Mesodermal cell (in vitro differentiated cells): Measurements from ENCODE around the gene PARP6.
A peak's percentile ranks its signal among the peaks of the same experiment; 100 is the strongest.

Source experiments
- H3K27ac ChIP-seq: 2 replicates; pipeline ENCODE4 v1.7.0; 2013; ENCODE audit warnings: mild to moderate bottlenecking, low read depth, low read length, moderate library complexity; ENCODE audit not compliant: severe bottlenecking
- H3K36me3 ChIP-seq: 2 replicates; pipeline ENCODE4 v1.7.1; 2013; ENCODE audit warnings: mild to moderate bottlenecking, low read length, moderate library complexity; ENCODE audit not compliant: control insufficient read depth, insufficient read depth
- H3K4me1 ChIP-seq: one replicate; pipeline ENCODE4 v1.7.1; 2013; ENCODE audit warnings: mild to moderate bottlenecking, low read length; ENCODE audit not compliant: insufficient read depth, control insufficient read depth, poor library complexity, severe bottlenecking
- H3K4me3 ChIP-seq: 2 replicates; pipeline ENCODE4 v1.7.0; 2013; ENCODE audit warnings: low read length, control low read depth, mild to moderate bottlenecking; ENCODE audit not compliant: insufficient read depth, poor library complexity, severe bottlenecking; ENCODE audit errors: extremely low read depth
- H3K9me3 ChIP-seq: 2 replicates; pipeline ENCODE4 v1.7.1; 2013; ENCODE audit warnings: mild to moderate bottlenecking, low read length, moderate library complexity; ENCODE audit not compliant: control insufficient read depth
- WGBS, 2 experiments: methylation state at CpG; one replicate each; pipeline ENCODE4 v1.1.5; 2013; ENCODE audit warnings: missing lambda C conversion rate in 2 of 2; ENCODE audit not compliant: insufficient coverage in 2 of 2; 5-methylcytosine and 5-hydroxymethylcytosine counted together

Gene PARP6

DNA sequence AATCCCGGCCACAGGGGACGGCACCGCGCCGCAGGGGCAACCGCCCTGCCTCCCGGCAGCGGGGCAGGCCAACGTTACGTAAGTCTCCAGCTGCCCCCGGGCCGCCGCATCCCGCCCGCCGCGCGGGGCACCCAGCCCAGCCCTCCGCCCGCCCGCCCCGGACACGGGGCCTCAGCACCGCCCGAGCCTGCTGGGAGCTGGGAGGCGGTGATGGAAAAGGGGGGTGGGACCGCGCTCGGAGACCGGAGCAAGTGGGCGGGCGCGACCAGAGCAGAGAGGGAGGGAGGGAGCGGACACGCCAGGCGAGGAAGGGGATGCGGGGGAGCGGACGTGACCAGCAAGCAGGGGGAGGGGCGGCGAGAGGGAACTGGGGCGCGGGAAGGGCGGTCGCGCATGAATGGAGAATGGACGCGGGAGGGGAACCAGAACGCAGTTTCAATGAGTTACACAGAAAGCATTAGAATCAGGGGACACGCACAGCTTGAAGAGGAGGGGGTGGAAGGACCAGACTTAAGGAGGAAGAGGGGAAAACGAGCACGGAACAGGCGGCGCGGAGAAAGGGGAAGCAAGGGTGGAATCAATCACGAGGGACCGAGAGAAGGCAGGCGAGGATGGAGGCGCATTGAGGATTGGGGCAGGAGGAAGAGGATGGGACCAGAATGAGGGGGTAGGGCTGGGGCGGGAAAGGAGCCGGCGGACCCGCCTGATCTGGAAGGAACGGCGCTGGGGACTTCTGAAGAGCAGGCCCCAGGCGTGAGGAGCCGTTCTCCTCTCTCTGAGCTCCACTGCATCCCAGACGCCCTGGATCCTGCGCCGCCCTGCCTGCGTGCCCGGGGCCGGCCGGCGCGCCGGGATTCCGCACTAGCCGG is 41.9 kb downstream of the PARP6 start:
- WGBS, 2 experiments, result 0 to 1% methylated on average over 49 to 71 of the region's 79 CpGs
- H3K9me3 ChIP-seq, result no peaks in the 10 kb centered on the region
- H3K4me1 ChIP-seq, result peaks cover 39% of the 10 kb centered on the region
- peak overlapping the region; percentile 96 for H3K4me3 ChIP-seq
- H3K27ac ChIP-seq, result peak overlapping the region; percentile 89
- peaks cover 17% of the 10 kb centered on the region for H3K36me3 ChIP-seq

DNA sequence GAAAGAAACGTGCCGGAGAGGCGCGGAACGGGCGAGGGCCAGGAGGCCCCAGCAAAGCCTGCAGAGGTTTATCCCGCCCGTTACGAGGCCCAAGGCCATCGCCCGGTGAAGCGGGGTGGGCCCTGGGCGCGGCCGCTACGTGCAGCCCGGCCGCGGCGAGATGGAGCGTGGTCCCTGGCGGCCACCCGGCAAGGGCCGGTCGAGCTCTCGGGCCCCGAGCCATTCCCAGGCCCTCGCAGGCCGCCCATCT is 42.5 kb downstream of the PARP6 start:
- no peaks in the 10 kb centered on the region for H3K9me3 ChIP-seq
- H3K36me3 ChIP-seq, result peaks cover 21% of the 10 kb centered on the region
- peak overlapping the region; percentile 96 for H3K4me3 ChIP-seq
- peak overlapping the region; percentile 82 for H3K27ac ChIP-seq
- H3K4me1 ChIP-seq, result peaks cover 34% of the 10 kb centered on the region
- WGBS, 2 experiments, result 0 to 1% methylated on average over 23 to 29 of the region's 29 CpGs

DNA sequence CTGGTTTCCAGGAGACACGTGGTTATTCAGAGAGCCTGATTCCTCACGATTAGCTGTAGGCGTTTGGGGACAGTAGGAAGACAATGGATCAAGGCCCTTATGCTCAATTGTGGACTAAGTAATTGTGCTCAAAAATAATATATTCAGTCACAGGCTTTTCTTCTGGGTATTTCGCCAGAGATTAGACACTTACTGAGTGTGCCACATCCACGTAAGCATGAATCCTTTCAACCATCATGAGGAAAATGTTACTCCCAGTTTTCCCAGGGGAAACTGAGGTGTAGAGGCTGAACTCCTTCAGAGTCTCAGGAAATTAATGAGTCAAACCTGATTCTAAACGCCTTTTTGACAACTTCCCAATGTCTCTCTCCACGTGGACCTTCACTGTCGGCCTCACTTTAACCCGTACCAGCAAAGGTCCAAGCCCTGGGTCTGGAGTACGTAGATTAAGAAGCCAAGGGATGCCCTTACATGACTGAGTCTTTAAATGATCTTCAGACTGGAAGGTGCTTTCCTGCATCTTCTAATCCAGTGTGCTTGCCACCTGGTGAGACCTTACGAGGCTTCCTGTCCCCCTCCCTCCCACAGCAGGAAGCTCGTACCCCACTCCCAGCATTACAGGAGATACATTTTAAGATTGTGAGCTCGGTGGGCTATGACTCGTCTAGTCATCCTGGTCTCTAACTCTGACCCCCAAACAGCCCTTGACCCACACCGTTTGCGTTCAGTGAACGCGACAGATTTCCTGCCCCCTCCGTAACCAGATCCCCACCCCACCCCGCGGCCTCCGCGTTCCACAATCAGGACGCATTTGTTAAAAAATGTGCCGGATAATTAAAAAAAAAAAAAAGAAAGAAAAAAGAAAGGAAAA is 43.0 kb downstream of the PARP6 start:
- Histone ChIP-seq H3K36me3 (peaks cover 24% of the 10 kb centered on the region), H3K27ac (peak overlapping the region; percentile 82), H3K4me3 (peak overlapping the region; percentile 96), H3K9me3 (no peaks in the 10 kb centered on the region), H3K4me1 (peaks cover 37% of the 10 kb centered on the region)
- 9 to 13% methylated on average over 6 to 8 of the region's 25 CpGs for WGBS, 2 experiments

DNA sequence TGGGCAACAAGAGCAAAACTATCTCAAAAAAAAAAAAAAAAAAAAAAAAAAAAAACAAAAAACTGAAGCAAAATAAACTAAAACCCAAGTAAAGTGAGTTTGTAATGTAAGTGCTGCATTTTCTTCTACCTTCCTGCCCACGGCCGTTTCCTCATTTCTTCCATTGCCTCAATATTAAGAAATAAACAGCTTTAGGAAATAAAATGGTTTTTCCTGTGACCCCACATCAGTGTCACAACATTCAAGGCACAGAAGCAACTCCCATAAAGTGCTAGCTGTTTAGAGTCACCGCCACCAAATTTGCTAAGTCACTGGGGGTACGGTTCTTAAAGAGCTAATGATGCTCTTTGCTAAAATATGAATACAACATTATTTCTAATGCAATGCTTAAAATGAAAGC is 44.6 kb downstream of the PARP6 start:
- Histone ChIP-seq H3K27ac (peak overlapping the region; percentile 82), H3K9me3 (no peaks in the 10 kb centered on the region), H3K36me3 (peaks cover 39% of the 10 kb centered on the region), H3K4me1 (peaks cover 46% of the 10 kb centered on the region), H3K4me3 (peak overlapping the region; percentile 96)
- 71 to 80% methylated on average over 1 of the region's 4 CpGs for WGBS, 2 experiments

DNA sequence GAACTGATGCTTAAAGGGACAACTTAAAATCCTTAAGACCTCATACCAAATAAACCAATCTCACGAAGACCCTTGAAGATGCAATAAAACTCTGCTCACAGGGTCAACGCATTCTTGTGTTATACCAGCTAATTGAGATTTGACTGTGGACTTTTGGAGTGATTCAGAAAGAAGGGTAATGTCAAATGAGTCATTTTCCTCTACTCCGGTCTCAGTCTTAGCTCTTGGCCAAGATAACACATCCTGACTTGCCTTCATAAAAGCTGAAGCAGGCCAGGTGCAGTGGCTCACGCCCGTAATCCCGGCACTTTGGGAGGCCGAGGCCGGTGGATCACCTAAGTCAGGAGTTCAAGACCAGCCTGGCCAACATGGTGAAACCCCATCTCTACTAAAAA is 45.2 kb downstream of the PARP6 start:
- peaks cover 45% of the 10 kb centered on the region for H3K36me3 ChIP-seq
- peak overlapping the region; percentile 78 for H3K27ac ChIP-seq
- H3K4me3 ChIP-seq, result peak overlapping the region; percentile 96
- peaks cover 48% of the 10 kb centered on the region for H3K4me1 ChIP-seq
- H3K9me3 ChIP-seq, result no peaks in the 10 kb centered on the region
- WGBS, 2 experiments, result 68 to 80% methylated on average over 1 to 2 of the region's 8 CpGs

DNA sequence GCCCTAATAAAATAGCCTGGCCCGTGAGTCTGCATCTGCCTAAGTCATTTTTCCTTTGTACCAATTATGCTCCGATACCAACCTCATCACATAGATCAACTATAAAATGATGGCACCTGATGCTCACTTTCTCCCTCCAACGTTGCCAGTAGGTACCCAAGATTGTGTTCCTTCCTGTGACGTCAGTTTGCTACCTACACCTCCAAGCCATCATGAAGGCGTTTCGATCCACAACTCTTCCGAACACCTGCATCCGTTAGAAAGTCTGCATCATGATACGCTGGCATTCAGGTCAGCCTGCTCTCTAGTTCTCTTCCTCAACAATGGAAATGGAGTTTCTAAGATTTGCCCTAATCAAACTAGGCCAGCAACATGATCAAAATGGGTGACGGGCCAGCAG is 49.1 kb downstream of the PARP6 start:
- H3K27ac ChIP-seq, result no peak overlapping the region
- H3K4me3 ChIP-seq, result no peak overlapping the region
- peaks cover 48% of the 10 kb centered on the region for H3K4me1 ChIP-seq
- H3K9me3 ChIP-seq, result no peaks in the 10 kb centered on the region
- 94 to 99% methylated on average over 10 of the region's 10 CpGs for WGBS, 2 experiments
- H3K36me3 ChIP-seq, result peaks cover 70% of the 10 kb centered on the region

DNA sequence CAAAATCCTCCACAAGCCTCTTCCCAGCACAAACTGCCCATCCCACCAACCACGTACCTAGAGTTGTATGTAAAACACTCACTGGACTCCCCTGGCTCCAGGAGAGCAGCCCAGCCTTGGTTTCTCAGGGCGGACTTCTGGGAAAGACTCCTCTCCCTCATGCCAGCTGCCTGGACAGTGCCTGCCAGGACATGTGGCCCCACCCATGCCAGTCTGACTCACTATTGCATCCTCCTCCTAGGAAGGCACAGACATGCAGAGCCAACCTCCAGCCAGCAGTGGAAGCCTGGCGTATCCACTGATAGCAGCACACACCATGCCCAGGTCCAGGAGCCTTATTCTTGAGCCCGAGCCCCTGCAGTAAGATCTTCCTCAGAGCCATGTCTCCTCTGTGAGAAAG is 50.0 kb downstream of the PARP6 start:
- H3K4me1 ChIP-seq, result peaks cover 39% of the 10 kb centered on the region
- no peaks in the 10 kb centered on the region for H3K9me3 ChIP-seq
- peaks cover 74% of the 10 kb centered on the region for H3K36me3 ChIP-seq
- H3K27ac ChIP-seq, result no peak overlapping the region
- WGBS, 2 experiments, result 93 to 94% methylated on average over 2 to 4 of the region's 4 CpGs
- no peak overlapping the region for H3K4me3 ChIP-seq

DNA sequence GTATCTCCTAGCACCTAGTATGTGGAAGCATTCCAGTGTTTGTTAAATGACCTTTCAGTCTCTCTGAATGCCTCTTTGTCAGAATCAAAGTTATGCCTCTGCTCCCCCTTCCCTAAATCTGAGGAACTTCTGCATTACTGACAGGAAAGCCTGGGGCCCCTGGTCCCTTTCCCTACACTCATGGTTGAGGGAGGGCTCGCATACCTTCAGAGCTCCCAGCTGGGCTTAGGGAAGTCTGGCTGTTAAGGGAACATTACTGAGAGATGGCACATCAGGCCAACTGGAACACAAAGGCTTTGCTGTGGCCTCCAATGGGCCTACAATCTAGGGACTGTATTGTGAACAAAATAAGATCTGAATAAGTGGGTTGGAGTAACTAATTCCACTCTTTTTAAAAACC is 51.7 kb downstream of the PARP6 start:
- H3K4me1 ChIP-seq, result peaks cover 23% of the 10 kb centered on the region
- H3K27ac ChIP-seq, result peak overlapping the region; percentile 30
- no peak overlapping the region for H3K4me3 ChIP-seq
- H3K36me3 ChIP-seq, result peaks cover 87% of the 10 kb centered on the region
- 67 to 83% methylated on average over 1 of the region's 1 CpG for WGBS, 2 experiments
- no peaks in the 10 kb centered on the region for H3K9me3 ChIP-seq

DNA sequence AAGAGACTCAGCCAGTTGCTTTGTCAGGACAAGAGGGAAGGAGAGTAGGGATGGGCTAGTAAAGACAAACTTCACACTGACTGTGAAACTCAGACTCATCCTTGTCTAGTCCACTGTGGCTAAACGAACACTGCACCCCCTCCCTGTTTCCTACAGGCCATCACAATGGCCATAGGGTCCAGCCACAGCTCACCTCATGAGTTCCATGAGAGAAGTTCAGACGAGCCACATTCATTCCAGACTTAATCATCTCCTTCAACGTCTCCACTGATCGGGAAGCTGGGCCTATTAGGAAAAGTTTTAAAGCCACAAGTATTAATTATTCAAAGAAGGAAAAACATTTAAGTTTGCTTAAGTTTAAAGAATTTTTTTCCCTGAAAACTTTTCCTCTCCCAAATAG is 55.1 kb downstream of the PARP6 start:
- H3K4me1 ChIP-seq, result peaks cover under 1% of the 10 kb centered on the region
- H3K9me3 ChIP-seq, result no peaks in the 10 kb centered on the region
- WGBS, 2 experiments, result 80 to 93% methylated on average over 2 of the region's 4 CpGs
- H3K4me3 ChIP-seq, result no peak overlapping the region
- peaks cover 92% of the 10 kb centered on the region for H3K36me3 ChIP-seq
- no peak overlapping the region for H3K27ac ChIP-seq

DNA sequence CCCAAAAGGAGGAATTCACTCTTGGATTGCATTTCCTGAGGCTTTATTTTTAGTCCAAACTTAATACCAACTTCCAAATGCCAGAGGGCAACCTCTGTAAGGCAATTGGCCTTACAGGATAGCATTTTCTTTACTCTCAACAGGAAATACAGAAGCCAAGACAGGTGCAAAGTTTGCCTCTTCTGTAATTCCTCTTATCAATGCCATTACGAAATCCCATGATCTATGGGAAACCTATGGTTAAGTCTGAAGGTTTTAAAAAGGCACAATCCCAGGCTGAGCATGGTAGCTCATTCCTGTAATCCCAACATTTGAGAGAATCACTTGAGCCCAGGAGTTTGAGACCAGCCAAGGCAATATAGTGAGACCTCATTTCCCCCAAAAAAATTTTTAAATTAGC is 56.3 kb downstream of the PARP6 start:
- no peak overlapping the region for H3K4me3 ChIP-seq
- no peak overlapping the region for H3K27ac ChIP-seq
- H3K9me3 ChIP-seq, result no peaks in the 10 kb centered on the region
- H3K4me1 ChIP-seq, result no peaks in the 10 kb centered on the region
- peaks cover 99% of the 10 kb centered on the region for H3K36me3 ChIP-seq
- WGBS, 2 experiments, result 100% methylated on average over 1 of the region's 1 CpG; no CpG with 5 or more reads in 1 of the 2 experiments
